Measurements from ENCODE around the gene MYRIP. TPM values are rescaled to one million over a fixed set of nuclear protein-coding genes. Genes with fewer than 3 reads are reported as not detected.

The MYRIP gene
- total RNA-seq, 2 experiments from 2014 or later = not detected

DNA sequence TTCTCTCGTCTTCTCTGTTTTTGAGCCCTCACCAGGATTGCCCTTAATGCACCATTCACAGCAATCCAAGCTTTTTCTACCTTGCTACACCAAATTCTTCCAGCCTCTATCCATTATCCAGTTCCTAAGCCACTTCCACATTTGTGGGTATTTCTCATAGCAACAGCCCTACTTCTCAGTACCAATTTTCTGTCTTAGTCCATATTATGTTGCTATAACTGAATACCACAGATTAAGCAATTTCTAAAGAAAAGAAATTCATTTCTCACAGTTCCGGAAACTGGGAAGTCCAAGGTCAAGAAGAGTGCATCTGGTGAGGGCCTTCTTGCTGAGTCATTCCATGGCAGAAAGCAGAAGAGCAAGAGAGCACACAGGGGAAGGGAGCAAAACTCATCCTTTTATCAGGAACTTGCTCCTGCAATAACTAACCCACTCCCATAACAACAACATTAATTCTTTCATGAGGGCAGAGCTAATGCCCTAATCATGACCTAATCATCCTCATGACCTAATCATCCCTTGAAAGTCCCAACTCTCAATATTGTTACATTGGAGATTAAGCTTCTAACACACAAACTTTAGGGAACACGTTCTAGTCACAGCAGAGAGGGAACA is 490.4 kb downstream of the MYRIP start:
- intact Hi-C loops (cut with micrococcal nuclease) = no loop called here
- DNase-seq = no peak
- TF ChIP-seq, protein P1, sequence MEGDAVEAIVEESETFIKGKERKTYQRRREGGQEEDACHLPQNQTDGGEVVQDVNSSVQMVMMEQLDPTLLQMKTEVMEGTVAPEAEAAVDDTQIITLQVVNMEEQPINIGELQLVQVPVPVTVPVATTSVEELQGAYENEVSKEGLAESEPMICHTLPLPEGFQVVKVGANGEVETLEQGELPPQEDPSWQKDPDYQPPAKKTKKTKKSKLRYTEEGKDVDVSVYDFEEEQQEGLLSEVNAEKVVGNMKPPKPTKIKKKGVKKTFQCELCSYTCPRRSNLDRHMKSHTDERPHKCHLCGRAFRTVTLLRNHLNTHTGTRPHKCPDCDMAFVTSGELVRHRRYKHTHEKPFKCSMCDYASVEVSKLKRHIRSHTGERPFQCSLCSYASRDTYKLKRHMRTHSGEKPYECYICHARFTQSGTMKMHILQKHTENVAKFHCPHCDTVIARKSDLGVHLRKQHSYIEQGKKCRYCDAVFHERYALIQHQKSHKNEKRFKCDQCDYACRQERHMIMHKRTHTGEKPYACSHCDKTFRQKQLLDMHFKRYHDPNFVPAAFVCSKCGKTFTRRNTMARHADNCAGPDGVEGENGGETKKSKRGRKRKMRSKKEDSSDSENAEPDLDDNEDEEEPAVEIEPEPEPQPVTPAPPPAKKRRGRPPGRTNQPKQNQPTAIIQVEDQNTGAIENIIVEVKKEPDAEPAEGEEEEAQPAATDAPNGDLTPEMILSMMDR (IDR thresholded peaks at IDR 0.05) = no peak
- Mint-ChIP-seq H3K36me3 (ENCODE audit: low read depth) (peaks cover 8% of the 10 kb centered on the region), H3K4me3 (no peak overlapping the region), H3K4me1 (ENCODE audit: low read depth) (no peaks in the 10 kb centered on the region), H3K27ac (no peak overlapping the region), H3K27me3 (no peaks in the 10 kb centered on the region), H3K9me3 (no peaks in the 10 kb centered on the region)
- POLR2A ChIA-PET = interaction anchor here (1.0 kb wide), 1 partner anchor 9 kb away, joined by 3 read pairs; no protein-coding TSS in a partner anchor
- CTCF ChIA-PET = interaction anchor here (1.6 to 1.9 kb wide), 2 partner anchors 9 to 18 kb away, joined by 4 to 5 read pairs; no protein-coding TSS in a partner anchor
- no peak for ATAC-seq

DNA sequence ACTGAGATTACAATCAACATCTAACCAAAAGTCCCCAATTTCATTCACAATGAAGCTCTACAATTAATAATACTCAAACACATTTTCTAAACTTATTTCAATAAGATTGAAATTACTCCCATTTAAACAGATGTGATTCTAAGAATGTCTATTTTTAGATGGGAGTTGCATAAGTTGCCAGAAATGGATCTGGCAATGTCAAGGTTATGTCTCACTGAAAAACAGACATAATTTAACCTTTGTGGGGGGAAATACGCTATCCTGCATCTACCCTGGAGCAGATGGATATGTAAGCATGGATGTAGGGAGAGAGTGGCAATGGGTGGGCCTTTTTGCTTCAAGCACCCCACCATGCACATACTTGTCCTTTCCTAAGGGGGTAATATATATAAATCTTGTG is 493.4 kb downstream of the MYRIP start:
- Mint-ChIP-seq H3K9me3 (no peaks in the 10 kb centered on the region), H3K27me3 (no peaks in the 10 kb centered on the region), H3K4me3 (no peak overlapping the region), H3K36me3 (ENCODE audit: low read depth) (peaks cover 4% of the 10 kb centered on the region), H3K27ac (no peak overlapping the region), H3K4me1 (ENCODE audit: low read depth) (no peaks in the 10 kb centered on the region)
- no peak for ATAC-seq
- TF ChIP-seq, protein P1 (IDR thresholded peaks at IDR 0.05) = no peak
- DNase-seq = no peak
- ChIA-PET CTCF (interaction anchor here (0.9 kb wide), 1 partner anchor 111 kb away, joined by 3 read pairs; no protein-coding TSS in a partner anchor), POLR2A (no interaction called here)
- intact Hi-C loops (cut with micrococcal nuclease) = no loop called here

DNA sequence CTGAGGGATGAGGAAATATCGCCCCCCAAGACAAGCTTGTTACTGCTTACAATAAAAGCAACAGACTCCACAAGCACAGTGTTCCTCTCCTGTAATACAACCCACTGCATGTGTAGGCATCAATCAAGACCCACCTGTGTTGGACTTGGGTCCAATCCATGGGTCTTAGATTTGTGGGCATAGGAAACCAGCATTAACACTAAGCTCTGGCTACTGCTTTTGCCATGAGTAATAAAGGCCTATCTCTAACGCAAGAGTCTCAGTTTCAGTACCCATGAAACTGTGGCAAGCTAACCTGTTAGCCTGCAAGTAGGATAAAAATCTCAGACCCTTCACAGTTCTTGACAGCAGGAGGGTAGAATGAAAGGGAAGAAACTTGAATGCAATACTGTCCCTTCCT is 494.9 kb downstream of the MYRIP start:
- no peak for DNase-seq
- Mint-ChIP-seq H3K27me3 (no peaks in the 10 kb centered on the region), H3K4me3 (no peak overlapping the region), H3K4me1 (ENCODE audit: low read depth) (peaks cover 4% of the 10 kb centered on the region), H3K27ac (no peak overlapping the region), H3K9me3 (no peaks in the 10 kb centered on the region), H3K36me3 (ENCODE audit: low read depth) (peaks cover 2% of the 10 kb centered on the region)
- no peak for ATAC-seq
- POLR2A ChIA-PET = no interaction called here
- TF ChIP-seq, protein P1 (IDR thresholded peaks at IDR 0.05) = no peak
- CTCF ChIA-PET = interaction anchor here (1.0 kb wide), 1 partner anchor 113 kb away, joined by 3 read pairs; no protein-coding TSS in a partner anchor
- intact Hi-C loops (cut with micrococcal nuclease) = no loop called here

DNA sequence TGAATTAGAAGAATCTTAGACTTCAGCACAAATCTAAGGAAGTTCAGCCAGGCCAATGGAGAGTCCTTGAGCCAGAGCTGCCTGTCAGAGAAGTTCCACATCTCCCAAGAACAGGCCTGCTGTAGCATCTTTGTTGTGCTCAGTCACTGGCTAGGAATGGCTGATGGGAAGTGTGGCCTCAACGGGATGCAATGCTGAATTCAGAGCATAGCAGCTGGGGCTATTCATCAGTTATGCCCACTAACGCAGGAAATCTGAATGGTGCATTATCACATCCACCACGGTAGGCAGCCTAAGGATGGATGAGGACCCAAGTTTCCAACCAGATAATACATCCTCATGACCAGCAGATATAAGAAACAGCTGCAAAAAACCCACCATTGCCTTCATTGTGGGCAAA is 496.9 kb downstream of the MYRIP start:
- intact Hi-C loops (cut with micrococcal nuclease) = no loop called here
- no peak overlapping the region for H3K4me3 Mint-ChIP-seq
- peaks cover 10% of the 10 kb centered on the region for H3K4me1 Mint-ChIP-seq (ENCODE audit: low read depth)
- DNase-seq = no peak
- CTCF ChIA-PET = interaction anchor here (0.9 to 3.4 kb wide), 3 partner anchors 10 to 114 kb away, joined by 3 to 23 read pairs (median 7); no protein-coding TSS in a partner anchor
- TF ChIP-seq, protein P1 (IDR thresholded peaks at IDR 0.05) = no peak
- peaks cover 10% of the 10 kb centered on the region for H3K36me3 Mint-ChIP-seq (ENCODE audit: low read depth)
- no peak overlapping the region for H3K27ac Mint-ChIP-seq
- POLR2A ChIA-PET = no interaction called here
- no peaks in the 10 kb centered on the region for H3K27me3 Mint-ChIP-seq
- no peak for ATAC-seq
- no peaks in the 10 kb centered on the region for H3K9me3 Mint-ChIP-seq

DNA sequence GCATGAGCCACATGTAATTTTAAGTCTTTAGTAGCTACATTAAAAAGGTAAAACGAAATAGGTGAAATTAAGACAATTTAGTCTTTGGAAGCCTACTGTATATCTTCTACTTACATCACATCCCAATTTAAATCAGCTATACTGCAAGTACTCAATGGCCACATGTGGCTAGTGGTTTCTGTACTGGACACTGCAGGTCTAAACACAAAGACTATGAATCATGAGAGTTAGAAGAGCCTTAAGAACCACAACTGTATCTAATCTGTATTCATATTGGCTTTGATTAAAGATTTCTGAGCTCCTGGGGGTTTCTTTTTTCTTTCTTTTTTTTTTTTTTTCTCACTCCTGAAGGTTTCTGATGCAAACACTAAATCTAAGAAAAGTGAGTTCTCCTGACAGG is 497.8 kb downstream of the MYRIP start:
- CTCF ChIA-PET = interaction anchor here (0.9 to 3.4 kb wide), 4 partner anchors 10 to 115 kb away, joined by 3 to 23 read pairs (median 10); no protein-coding TSS in a partner anchor
- no peak overlapping the region for H3K4me3 Mint-ChIP-seq
- intact Hi-C loops (cut with micrococcal nuclease) = no loop called here
- no peaks in the 10 kb centered on the region for H3K27me3 Mint-ChIP-seq
- POLR2A ChIA-PET = no interaction called here
- no peak for DNase-seq
- peaks cover 17% of the 10 kb centered on the region for H3K36me3 Mint-ChIP-seq (ENCODE audit: low read depth)
- TF ChIP-seq, protein P1 (IDR thresholded peaks at IDR 0.05) = no peak
- H3K4me1 Mint-ChIP-seq (ENCODE audit: low read depth) = peaks cover 17% of the 10 kb centered on the region
- H3K27ac Mint-ChIP-seq = no peak overlapping the region
- H3K9me3 Mint-ChIP-seq = no peaks in the 10 kb centered on the region
- no peak for ATAC-seq

Measured in activated CD8-positive, alpha-beta T cell treated with anti-CD3 and anti-CD28 coated beads for 36 hours (primary cell).